HepG2 (cell line): ENCODE results near the gene SERPINB6. TPM values are rescaled to one million over a fixed set of nuclear protein-coding genes. Genes with fewer than 3 reads are reported as not detected.

Experiments
- ATAC-seq: fragments of 200-7000 bp; cut with Tn5 transposase; 3 replicates; pipeline ENCODE4 v1.9.1; 2020; ENCODE audit warnings: mild to moderate bottlenecking, moderate library complexity
- BruUV-seq: library from RNA; stranded (reverse); fragments of 400-500 nt; replicated peaks from 2 replicates; lab custom pipeline; 2021; lab: Mats Ljungman, UMichigan
- CTCF ChIA-PET: fragments of 300-600 bp; formaldehyde crosslinking; extraction: SDS; loops from one replicate; lab custom pipeline; 2021; ENCODE audit warnings: low total read pairs, inconsistent platforms, low intra/inter-chr PET ratio; lab: Yijun Ruan, JAX
- POLR2A ChIA-PET: fragments of 350-600 bp; sonication (Branson Sonifier 250); formaldehyde crosslinking; loops from one replicate; lab custom pipeline; 2020; ENCODE audit warnings: antibody characterized with exemption, inconsistent platforms; lab: Yijun Ruan, JAX
- DNase-seq: peaks from one replicate; pipeline ENCODE4 v3.0.0-alpha.2; 2015; ENCODE audit warnings: low spot score
- FAIRE-seq: peaks from 3 replicates; lab custom pipeline; 2011; peaks lifted over from hg19 to GRCh38; lab: Jason Lieb, UNC
- H2AFZ ChIP-seq: one replicate; pipeline ENCODE4 v1.6.1; 2011; ENCODE audit warnings: low read length, inconsistent platforms
- H3K27ac ChIP-seq: fragments of 300-600 bp; 3 replicates; pipeline ENCODE4 v1.8.0; 2011; ENCODE audit warnings: mixed run types, mild to moderate bottlenecking, mixed read lengths, low read length, inconsistent platforms; ENCODE audit not compliant: insufficient read depth; ENCODE audit errors: extremely low read length
- H3K27me3 ChIP-seq, 2 experiments: fragments of 200-600 bp in 1 of 2; 2 replicates in 1 of 2; 3 replicates in 1 of 2; pipeline versions ENCODE4 v1.6.0 to v1.8.0; 2011; ENCODE audit warnings: low read length in 2 of 2, mild to moderate bottlenecking in 2 of 2, moderate library complexity in 2 of 2, inconsistent platforms in 1 of 2; ENCODE audit not compliant: insufficient read depth in 2 of 2, control insufficient read depth in 1 of 2
- H3K36me3 ChIP-seq, 2 experiments: fragments of 200-600 bp in 1 of 2; replicated peaks in 1 of 2; 2 replicates in 1 of 2; 3 replicates in 1 of 2; pipeline versions ENCODE4 v1.5.1 to v1.8.0; 2011; ENCODE audit warnings: low read length in 2 of 2, inconsistent platforms in 1 of 2; ENCODE audit not compliant: insufficient read depth in 2 of 2, control insufficient read depth in 1 of 2
- H3K4me1 ChIP-seq: 2 replicates; pipeline ENCODE4 v1.5.1; 2012; ENCODE audit warnings: low read length, inconsistent platforms; ENCODE audit not compliant: insufficient read depth
- H3K4me2 ChIP-seq: 2 replicates; pipeline ENCODE4 v1.6.0; 2011; ENCODE audit warnings: low read depth, low read length, inconsistent platforms
- H3K4me3 ChIP-seq, 3 experiments: fragments of 200-600 bp in 1 of 3; sonication (generic), shearing (Covaris generic) in 1 of 3; replicated peaks in 1 of 3; 2 replicates each; pipeline ENCODE4 v1.5.1; 2011 to 2016; ENCODE audit warnings: low read length in 3 of 3, inconsistent platforms in 2 of 3, low read depth in 2 of 3, mild to moderate bottlenecking in 2 of 3, control low read depth in 1 of 3, mixed read lengths in 1 of 3; ENCODE audit not compliant: insufficient read depth in 1 of 3
- H3K79me2 ChIP-seq: one replicate; pipeline ENCODE4 v1.6.1; 2011; ENCODE audit warnings: low read length, inconsistent platforms; ENCODE audit not compliant: insufficient read depth
- H3K9ac ChIP-seq: 2 replicates; pipeline ENCODE4 v1.6.0; 2011; ENCODE audit warnings: mild to moderate bottlenecking, low read depth, low read length, inconsistent platforms; ENCODE audit not compliant: insufficient read depth
- H3K9me3 ChIP-seq: 2 replicates; pipeline ENCODE4 v1.5.1; 2012; ENCODE audit warnings: mild to moderate bottlenecking, low read length
- H4K20me1 ChIP-seq: 2 replicates; pipeline ENCODE4 v1.6.0; 2011; ENCODE audit warnings: inconsistent platforms, mild to moderate bottlenecking, low read length, moderate library complexity; ENCODE audit not compliant: insufficient read depth
- ELF4 ChIP-seq: sonication (generic); formaldehyde crosslinking; IDR thresholded peaks from 2 replicates; pipeline ENCODE4 v1.5.0; 2020; ENCODE audit warnings: missing genetic modification reagents, mild to moderate bottlenecking, moderate library complexity, borderline replicate concordance
- GATAD2A ChIP-seq: IDR thresholded peaks from 2 replicates; pipeline ENCODE4 v1.6.1; 2016
- HNF4G ChIP-seq, 2 experiments: sonication (generic) in 1 of 2; formaldehyde crosslinking in 1 of 2; IDR thresholded peaks; 2 replicates each; pipeline versions ENCODE4 v1.4.0 to v1.6.1; 2011 to 2020; ENCODE audit warnings: borderline replicate concordance in 2 of 2, low read depth in 2 of 2, mild to moderate bottlenecking in 2 of 2, low read length in 1 of 2, missing genetic modification reagents in 1 of 2, moderate library complexity in 1 of 2
- HNRNPUL1 ChIP-seq: fragments of 200-400 bp; formaldehyde crosslinking; IDR thresholded peaks from 2 replicates; pipeline ENCODE4 v1.6.1; 2017; ENCODE audit warnings: low read depth, mild to moderate bottlenecking, low read length, moderate library complexity
- LCORL ChIP-seq, 2 experiments: fragments of 450-650 bp in 1 of 2; sonication (generic) in 1 of 2; formaldehyde crosslinking in 1 of 2; IDR thresholded peaks; 2 replicates each; pipeline versions ENCODE4 v1.5.0 to v1.6.1; 2017 to 2020; ENCODE audit warnings: antibody characterized with exemption in 1 of 2, missing genetic modification reagents in 1 of 2
- NKX3-1 ChIP-seq: sonication (generic); formaldehyde crosslinking; IDR thresholded peaks from 2 replicates; pipeline ENCODE4 v1.5.0; 2020; ENCODE audit warnings: missing genetic modification reagents
- NONO ChIP-seq, 2 experiments: fragments of 450-650 bp in 1 of 2; sonication (generic) in 1 of 2; formaldehyde crosslinking in 1 of 2; IDR thresholded peaks in 1 of 2; conservative IDR thresholded peaks in 1 of 2; 2 replicates each; pipeline versions ENCODE4 v1.6.1 to v1.8.0; 2017 to 2022; ENCODE audit warnings: mild to moderate bottlenecking in 1 of 2, missing genetic modification reagents in 1 of 2, moderate library complexity in 1 of 2
- TFDP2 ChIP-seq: sonication (generic); formaldehyde crosslinking; IDR thresholded peaks from 2 replicates; pipeline ENCODE4 v1.4.0; 2020; ENCODE audit warnings: missing genetic modification reagents
- YY1 ChIP-seq: IDR thresholded peaks from 2 replicates; pipeline ENCODE4 v1.6.1; 2011; ENCODE audit warnings: low read length, low read depth, moderate library complexity, mild to moderate bottlenecking; ENCODE audit not compliant: insufficient read depth, insufficient replicate concordance
- ZNF124 ChIP-seq: sonication (generic); formaldehyde crosslinking; IDR thresholded peaks from 2 replicates; pipeline ENCODE4 v1.4.0; 2020; ENCODE audit warnings: missing genetic modification reagents
- ZNF253 ChIP-seq: sonication (generic); formaldehyde crosslinking; IDR thresholded peaks from 2 replicates; pipeline ENCODE4 v1.8.0; 2022; ENCODE audit warnings: mild to moderate bottlenecking, missing genetic modification reagents, borderline replicate concordance
- ZNF773 ChIP-seq: sonication (generic); formaldehyde crosslinking; IDR thresholded peaks from 2 replicates; pipeline ENCODE4 v1.4.0; 2020; ENCODE audit warnings: missing genetic modification reagents, borderline replicate concordance
- ZSCAN30 ChIP-seq: sonication (generic); formaldehyde crosslinking; IDR thresholded peaks from 2 replicates; pipeline ENCODE4 v1.5.0; 2020; ENCODE audit warnings: mild to moderate bottlenecking, missing genetic modification reagents
- ZZZ3 ChIP-seq: sonication (generic); formaldehyde crosslinking; IDR thresholded peaks from 2 replicates; pipeline ENCODE4 v1.4.0; 2020; ENCODE audit warnings: missing genetic modification reagents, mild to moderate bottlenecking, borderline replicate concordance
- WGBS: methylation state at CpG from one replicate; pipeline ENCODE4 v1.1.6; 2017; ENCODE audit warnings: low lambda C conversion rate; 5-methylcytosine and 5-hydroxymethylcytosine counted together
- in situ Hi-C: cut with HindIII; loops from 2 replicates; pipeline ENCODE4 v1.10.0; 2017; ENCODE audit warnings: low pct_unique_long_range_greater_than_20kb; ENCODE audit not compliant: extremely low pct_ligation_motif_present
- intact Hi-C: fragments of 100-400 bp; cut with micrococcal nuclease; formaldehyde crosslinking; loops from one replicate; pipeline ENCODE4 v1.10.0; 2022; ENCODE audit not compliant: unreplicated experiment
- polyA plus RNA-seq, 8 experiments: library from polyadenylated mRNA; depleted of rRNA in 3 of 8; stranded (reverse) in 7 of 8; unstranded in 1 of 8; fragments of >200 nt; fragmentation: Illumina TruSeq in 4 of 8; extraction: Trizol in 4 of 8; gene quantifications; 2 replicates each; pipeline versions ENCODE4 v1.2.1 to v1.2.3, GENCODE V29; 2011 to 2016; ENCODE audit warnings: low read depth in 4 of 8, missing spikeins in 1 of 8, mixed read lengths in 1 of 8; ENCODE audit not compliant: insufficient read depth in 1 of 8
- total RNA-seq, 5 experiments: library from RNA; depleted of rRNA; stranded (reverse); fragments of >200 nt; fragmentation: Illumina TruSeq; extraction: Trizol; gene quantifications; 2 replicates each; pipeline ENCODE4 v1.2.3, GENCODE V29; 2016; ENCODE audit warnings: low read depth in 1 of 5
- TF ChIP-seq, protein P1 (sequence below): sonication (generic); formaldehyde crosslinking; IDR thresholded peaks from 2 replicates; pipeline ENCODE4 v1.9.0; 2021; ENCODE audit warnings: missing genetic modification reagents, borderline replicate concordance
- TF ChIP-seq, protein P2 (sequence below): sonication (generic); formaldehyde crosslinking; IDR thresholded peaks from 2 replicates; pipeline ENCODE4 v1.4.0; 2020; ENCODE audit warnings: missing genetic modification reagents, mild to moderate bottlenecking, borderline replicate concordance

Gene SERPINB6
- total and polyA plus RNA-seq, 2 of the 13 experiments (the other 11 are each of a cell fraction or from before 2014, with no cell fraction given), result 38.2 to 61.3 TPM

GRCh38 chr6:2952557-2953095 is 18.7 kb downstream of the SERPINB6 start:
- H4K20me1 ChIP-seq, result no peaks in the 10 kb centered on the region
- H3K9me3 ChIP-seq, result no peaks in the 10 kb centered on the region
- in situ Hi-C loops (loop anchor here (5.0 kb wide), 2 partner anchors 35 to 100 kb away; no protein-coding TSS in a partner anchor), intact Hi-C loops (loop anchor here (1.0 to 5.0 kb wide), 2 partner anchors 36 to 105 kb away; no protein-coding TSS in a partner anchor)
- H3K79me2 ChIP-seq, result no peaks in the 10 kb centered on the region
- no peaks in the 10 kb centered on the region for H3K27me3 ChIP-seq
- ATAC-seq (peak; percentile 92), FAIRE-seq (peak; percentile 94), DNase-seq (peak; percentile 72)
- no peak overlapping the region for H3K27ac ChIP-seq
- peaks cover 1 to 5% of the 10 kb centered on the region in 2 experiments; a peak in 2 of 5 replicates for H3K36me3 ChIP-seq
- BruUV-seq, result no TSS peak
- no peak overlapping the region for H3K9ac ChIP-seq
- CTCF ChIA-PET, result interaction anchor here (1.1 to 2.9 kb wide), 5 partner anchors 34 to 106 kb away, joined by 3 to 60 read pairs (median 6); no protein-coding TSS in a partner anchor
- 7% methylated on average over 27 of the region's 27 CpGs for WGBS
- peak overlapping the region; percentile 62 for H3K4me2 ChIP-seq
- H2AFZ ChIP-seq, result peak overlapping the region; percentile 45
- H3K4me1 ChIP-seq, result peaks cover 29% of the 10 kb centered on the region
- POLR2A ChIA-PET, result interaction anchor here (0.6 to 1.9 kb wide), 14 partner anchors 10 to 115 kb away, joined by 3 to 57 read pairs (median 4); partner anchors contain the start of genes NQO2, RIPK1, SERPINB1 and SERPINB6
- peak overlapping the region in 2 of 3 experiments; percentile 13 to 47; a peak in 5 of 6 replicates for H3K4me3 ChIP-seq
- peak; percentile 65; the same call in 1 of the 2 replicates for TF ChIP-seq ZSCAN30
- TF ChIP-seq ZNF253 (CRISPR knock-in tag), result no peak
- TF ChIP-seq HNRNPUL1, result no peak
- no peak for TF ChIP-seq NKX3-1
- no peak for TF ChIP-seq ZNF773
- TF ChIP-seq YY1, result peak; percentile 68
- TF ChIP-seq ZNF124 (CRISPR knock-in tag), result no peak
- TF ChIP-seq, protein P1, sequence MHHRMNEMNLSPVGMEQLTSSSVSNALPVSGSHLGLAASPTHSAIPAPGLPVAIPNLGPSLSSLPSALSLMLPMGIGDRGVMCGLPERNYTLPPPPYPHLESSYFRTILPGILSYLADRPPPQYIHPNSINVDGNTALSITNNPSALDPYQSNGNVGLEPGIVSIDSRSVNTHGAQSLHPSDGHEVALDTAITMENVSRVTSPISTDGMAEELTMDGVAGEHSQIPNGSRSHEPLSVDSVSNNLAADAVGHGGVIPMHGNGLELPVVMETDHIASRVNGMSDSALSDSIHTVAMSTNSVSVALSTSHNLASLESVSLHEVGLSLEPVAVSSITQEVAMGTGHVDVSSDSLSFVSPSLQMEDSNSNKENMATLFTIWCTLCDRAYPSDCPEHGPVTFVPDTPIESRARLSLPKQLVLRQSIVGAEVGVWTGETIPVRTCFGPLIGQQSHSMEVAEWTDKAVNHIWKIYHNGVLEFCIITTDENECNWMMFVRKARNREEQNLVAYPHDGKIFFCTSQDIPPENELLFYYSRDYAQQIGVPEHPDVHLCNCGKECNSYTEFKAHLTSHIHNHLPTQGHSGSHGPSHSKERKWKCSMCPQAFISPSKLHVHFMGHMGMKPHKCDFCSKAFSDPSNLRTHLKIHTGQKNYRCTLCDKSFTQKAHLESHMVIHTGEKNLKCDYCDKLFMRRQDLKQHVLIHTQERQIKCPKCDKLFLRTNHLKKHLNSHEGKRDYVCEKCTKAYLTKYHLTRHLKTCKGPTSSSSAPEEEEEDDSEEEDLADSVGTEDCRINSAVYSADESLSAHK (CRISPR knock-in tag), result no peak
- no peak for TF ChIP-seq LCORL (IDR thresholded peaks at IDR 0.05)
- peak; percentile 83; the same call in 1 of the 2 replicates for TF ChIP-seq LCORL (CRISPR knock-in tag; IDR thresholded peaks at IDR 0.05)
- TF ChIP-seq NONO (IDR thresholded peaks at IDR 0.05), result no peak
- peak; percentile 65 for TF ChIP-seq NONO (CRISPR knock-in tag; conservative IDR thresholded peaks at IDR 0.05)
- TF ChIP-seq ZZZ3, result no peak
- peak; percentile 72 for TF ChIP-seq TFDP2
- TF ChIP-seq, protein P2, sequence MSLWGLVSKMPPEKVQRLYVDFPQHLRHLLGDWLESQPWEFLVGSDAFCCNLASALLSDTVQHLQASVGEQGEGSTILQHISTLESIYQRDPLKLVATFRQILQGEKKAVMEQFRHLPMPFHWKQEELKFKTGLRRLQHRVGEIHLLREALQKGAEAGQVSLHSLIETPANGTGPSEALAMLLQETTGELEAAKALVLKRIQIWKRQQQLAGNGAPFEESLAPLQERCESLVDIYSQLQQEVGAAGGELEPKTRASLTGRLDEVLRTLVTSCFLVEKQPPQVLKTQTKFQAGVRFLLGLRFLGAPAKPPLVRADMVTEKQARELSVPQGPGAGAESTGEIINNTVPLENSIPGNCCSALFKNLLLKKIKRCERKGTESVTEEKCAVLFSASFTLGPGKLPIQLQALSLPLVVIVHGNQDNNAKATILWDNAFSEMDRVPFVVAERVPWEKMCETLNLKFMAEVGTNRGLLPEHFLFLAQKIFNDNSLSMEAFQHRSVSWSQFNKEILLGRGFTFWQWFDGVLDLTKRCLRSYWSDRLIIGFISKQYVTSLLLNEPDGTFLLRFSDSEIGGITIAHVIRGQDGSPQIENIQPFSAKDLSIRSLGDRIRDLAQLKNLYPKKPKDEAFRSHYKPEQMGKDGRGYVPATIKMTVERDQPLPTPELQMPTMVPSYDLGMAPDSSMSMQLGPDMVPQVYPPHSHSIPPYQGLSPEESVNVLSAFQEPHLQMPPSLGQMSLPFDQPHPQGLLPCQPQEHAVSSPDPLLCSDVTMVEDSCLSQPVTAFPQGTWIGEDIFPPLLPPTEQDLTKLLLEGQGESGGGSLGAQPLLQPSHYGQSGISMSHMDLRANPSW (CRISPR knock-in tag), result no peak
- TF ChIP-seq HNF4G (IDR thresholded peaks at IDR 0.05; ENCODE audit: borderline replicate concordance, low read depth, low read length), result no peak
- TF ChIP-seq HNF4G (CRISPR knock-in tag; IDR thresholded peaks at IDR 0.05; ENCODE audit: borderline replicate concordance, low read depth), result no peak
- TF ChIP-seq GATAD2A (CRISPR knock-in tag), result peak; percentile 85
- TF ChIP-seq ELF4 (CRISPR knock-in tag), result no peak
